Measurements from ENCODE around the gene NTN4.
"Not testable (repeated sequence)": the region's sequence is repeated elsewhere in the genome, so short reads cannot be mapped to it uniquely, and the experiment has no call there.

Gene NTN4

DNA sequence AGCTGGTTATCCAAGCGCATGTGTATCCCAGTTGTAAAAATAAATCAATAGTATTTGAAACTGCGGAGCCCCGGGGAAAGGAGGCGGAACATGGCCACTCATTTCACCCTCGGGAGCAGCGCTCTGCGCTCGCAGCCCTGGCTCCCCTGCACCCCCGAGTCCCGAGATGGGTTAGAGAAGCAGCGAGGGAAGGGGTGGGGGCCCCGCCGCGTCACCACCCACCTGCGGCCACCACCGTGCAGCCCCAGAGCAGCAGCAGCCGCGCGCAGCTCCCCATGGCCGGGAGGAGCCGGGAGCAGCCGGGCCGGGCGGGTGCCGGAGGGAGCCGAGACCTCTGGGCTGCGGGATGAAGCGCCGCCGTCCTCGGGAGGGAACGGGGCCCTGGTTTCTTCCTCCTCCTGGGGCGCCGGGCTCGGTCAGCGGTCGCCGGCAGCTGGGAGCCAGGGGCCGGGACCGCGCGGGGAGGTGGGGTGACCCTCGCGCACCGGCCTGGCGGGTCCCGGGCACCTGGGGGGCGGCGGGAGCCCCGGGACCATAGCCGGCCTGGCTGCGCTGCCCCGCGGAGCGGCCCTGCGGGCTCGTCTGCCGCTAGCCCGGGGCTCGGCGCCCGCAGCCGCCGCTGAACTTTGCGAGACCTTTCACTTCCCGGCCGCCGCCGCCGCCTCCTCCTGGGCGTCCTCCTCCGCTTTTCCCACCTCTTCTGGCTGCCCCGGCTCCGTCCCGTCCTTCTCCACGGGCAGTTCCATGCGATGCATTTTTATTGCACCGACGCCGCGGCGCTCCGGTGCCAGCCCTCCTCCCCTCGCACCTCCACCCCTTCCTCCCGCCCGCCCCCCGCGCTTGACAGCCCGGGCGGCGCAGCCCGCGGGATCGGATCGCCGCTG, at the start of gene NTN4:
NTN4 (minus strand) TSS at position 732 of the 884 bp plus-strand sequence; CDS start at position 277, 455 bp downstream.
- peaks cover 22% of the 10 kb centered on the region for H3K27me3 Mint-ChIP-seq
- peak within 1 kb of the TSS; percentile 93 for H3K4me3 Mint-ChIP-seq

DNA sequence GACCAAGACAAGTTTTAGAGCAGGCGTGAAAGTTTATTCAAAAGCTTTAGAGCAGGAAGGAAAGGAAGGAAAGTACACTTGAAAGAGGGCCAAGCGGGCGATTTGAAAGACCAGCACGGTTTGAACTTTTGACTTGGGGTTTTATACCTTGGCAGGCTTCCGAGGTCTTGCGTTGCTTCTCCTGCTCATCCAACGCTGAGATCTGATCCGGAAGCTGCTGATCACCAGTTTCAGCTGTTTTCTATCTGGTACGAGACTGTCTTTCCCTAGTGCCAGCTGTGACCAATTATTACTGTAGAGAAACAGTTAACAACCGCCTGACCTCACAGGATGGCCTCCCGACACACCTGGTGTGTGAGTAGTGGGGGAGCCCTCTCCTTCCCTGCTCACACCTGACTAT, 47.6 kb upstream of the NTN4 start:
- Mint-ChIP-seq H3K4me3 (no peak overlapping the region), H3K36me3 (no peaks in the 10 kb centered on the region), H3K4me1 (no peaks in the 10 kb centered on the region), H3K27ac (no peak overlapping the region), H3K9me3 (no peaks in the 10 kb centered on the region), H3K27me3 (peaks cover 10% of the 10 kb centered on the region)
- DNase-seq (ENCODE audit: low spot score in 2 of 2): no peak
- ATAC-seq (ENCODE audit: low read depth): no peak

More for the DNA sequence above, at the start of gene NTN4:
- Mint-ChIP-seq H3K4me1 (peaks cover 13% of the 10 kb centered on the region), H3K27ac (peak within 1 kb of the TSS; percentile 50), H3K9me3 (no peaks in the 10 kb centered on the region), H3K36me3 (no peaks in the 10 kb centered on the region)
- DNase-seq (ENCODE audit: low spot score in 2 of 2) (peak in 1 of 2 donors; percentile 44), ATAC-seq (ENCODE audit: low read depth) (peak; percentile 57)

GRCh38 chr12:95837240-95838038, 46.9 kb upstream of the NTN4 start:
- no peak for DNase-seq (ENCODE audit: low spot score in 2 of 2)
- Mint-ChIP-seq H3K9me3 (no peaks in the 10 kb centered on the region), H3K27ac (no peak overlapping the region), H3K4me3 (no peak overlapping the region), H3K4me1 (no peaks in the 10 kb centered on the region), H3K27me3 (peaks cover 11% of the 10 kb centered on the region), H3K36me3 (no peaks in the 10 kb centered on the region)
- no peak for ATAC-seq (ENCODE audit: low read depth)

DNA sequence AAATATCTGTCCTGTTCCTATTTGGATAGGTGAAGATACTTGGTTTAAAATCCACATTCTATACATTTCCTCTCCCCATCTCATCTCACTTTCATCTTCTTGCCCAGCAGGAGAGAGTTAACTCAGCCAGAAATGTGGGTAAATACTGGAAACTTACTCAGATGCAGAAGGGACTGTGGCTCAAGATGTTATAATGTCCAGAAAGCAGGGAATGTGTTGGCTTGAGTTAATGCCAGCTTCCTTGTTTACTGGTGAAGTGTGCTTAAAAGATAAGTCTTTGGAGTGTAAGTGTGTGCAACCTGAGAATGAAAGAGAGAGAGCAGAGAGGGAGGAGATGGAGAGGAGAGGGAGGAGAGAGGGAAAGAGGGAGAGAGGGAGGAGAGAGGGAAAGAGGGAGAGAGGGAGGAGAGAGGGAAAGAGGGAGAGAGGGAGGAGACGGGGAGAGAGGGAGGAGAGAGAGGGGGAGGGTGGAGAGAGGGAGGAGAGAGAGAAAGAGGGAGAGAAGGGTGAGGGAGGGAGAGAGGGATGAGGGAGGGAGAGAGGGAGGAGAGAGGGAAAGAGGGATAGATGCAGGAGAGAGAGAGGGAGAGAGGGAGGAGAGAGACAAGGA, 46.2 kb upstream of the NTN4 start:
- no peaks in the 10 kb centered on the region for H3K4me1 Mint-ChIP-seq
- no peak overlapping the region for H3K27ac Mint-ChIP-seq
- H3K27me3 Mint-ChIP-seq: peaks cover 12% of the 10 kb centered on the region
- H3K36me3 Mint-ChIP-seq: no peaks in the 10 kb centered on the region
- DNase-seq (ENCODE audit: low spot score in 2 of 2): no peak
- no peaks in the 10 kb centered on the region for H3K9me3 Mint-ChIP-seq
- no peak for ATAC-seq (ENCODE audit: low read depth)
- H3K4me3 Mint-ChIP-seq: no peak overlapping the region

DNA sequence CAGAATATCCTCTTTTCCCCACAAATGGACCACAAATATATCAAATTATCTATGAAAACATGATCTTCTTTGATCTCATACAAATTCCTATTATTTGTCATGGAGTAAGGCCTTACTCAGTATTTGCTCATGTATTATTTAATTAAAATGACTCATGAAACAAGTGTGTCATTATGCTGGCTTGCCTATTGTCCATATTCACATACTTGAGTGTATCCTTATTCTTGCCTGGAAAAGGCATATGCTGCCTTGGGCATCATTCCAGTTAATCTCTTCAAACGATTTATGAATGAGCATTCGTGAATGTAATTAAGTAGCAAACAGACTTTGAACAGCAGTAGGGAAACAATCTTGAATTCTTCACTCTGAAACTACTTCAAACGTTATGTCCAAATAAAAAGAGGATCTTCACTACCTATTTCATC, 45.6 kb upstream of the NTN4 start:
- Mint-ChIP-seq H3K27me3 (peaks cover 12% of the 10 kb centered on the region), H3K27ac (no peak overlapping the region), H3K36me3 (no peaks in the 10 kb centered on the region), H3K4me1 (no peaks in the 10 kb centered on the region), H3K9me3 (no peaks in the 10 kb centered on the region), H3K4me3 (no peak overlapping the region)
- no peak for ATAC-seq (ENCODE audit: low read depth)
- DNase-seq (ENCODE audit: low spot score in 2 of 2): no peak

GRCh38 chr12:95834572-95834971, 44.0 kb upstream of the NTN4 start:
- Mint-ChIP-seq H3K27me3 (peaks cover 12% of the 10 kb centered on the region), H3K4me1 (no peaks in the 10 kb centered on the region), H3K36me3 (no peaks in the 10 kb centered on the region), H3K27ac (no peak overlapping the region), H3K4me3 (no peak overlapping the region), H3K9me3 (no peaks in the 10 kb centered on the region)
- DNase-seq (ENCODE audit: low spot score in 2 of 2): no peak
- ATAC-seq (ENCODE audit: low read depth): no peak

DNA sequence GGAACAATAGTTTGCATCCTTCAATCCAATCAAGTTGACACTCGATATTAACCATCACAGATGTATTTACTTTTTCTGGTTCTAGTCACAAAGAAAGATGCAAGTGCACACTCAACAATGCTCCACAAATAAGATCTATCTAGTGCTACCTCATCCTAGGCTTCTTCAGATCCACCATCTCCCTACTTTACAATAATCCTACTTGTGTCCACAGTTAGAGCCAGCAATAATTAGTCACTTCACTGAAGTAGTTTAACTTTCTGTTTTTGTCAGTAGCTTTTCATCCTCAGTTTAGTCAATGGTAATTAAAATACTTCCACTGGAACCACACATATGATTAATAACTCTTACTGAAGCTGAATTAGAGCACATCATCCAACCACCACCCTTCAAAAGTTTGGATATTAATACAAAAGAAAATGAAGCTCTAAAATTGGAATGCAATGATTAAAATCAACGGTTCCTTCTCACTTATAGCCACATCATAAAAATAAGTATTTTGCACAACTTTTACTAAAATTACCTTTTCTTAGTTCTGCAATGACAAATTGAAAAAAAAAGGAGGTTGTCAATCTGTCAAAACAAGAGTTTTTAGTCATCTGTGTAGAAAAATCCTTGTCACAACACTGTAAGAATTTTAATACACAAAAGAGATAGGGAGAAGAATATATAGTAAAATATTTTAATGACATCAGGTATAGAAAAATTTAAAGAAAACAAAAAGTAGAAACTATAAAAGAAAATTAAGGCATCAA, 39.9 kb upstream of the NTN4 start:
- Mint-ChIP-seq H3K4me1 (no peaks in the 10 kb centered on the region), H3K4me3 (no peak overlapping the region), H3K9me3 (peaks cover 2% of the 10 kb centered on the region), H3K36me3 (no peaks in the 10 kb centered on the region), H3K27ac (no peak overlapping the region), H3K27me3 (peaks cover 6% of the 10 kb centered on the region)
- DNase-seq (ENCODE audit: low spot score in 2 of 2) (no peak), ATAC-seq (ENCODE audit: low read depth) (no peak)

DNA sequence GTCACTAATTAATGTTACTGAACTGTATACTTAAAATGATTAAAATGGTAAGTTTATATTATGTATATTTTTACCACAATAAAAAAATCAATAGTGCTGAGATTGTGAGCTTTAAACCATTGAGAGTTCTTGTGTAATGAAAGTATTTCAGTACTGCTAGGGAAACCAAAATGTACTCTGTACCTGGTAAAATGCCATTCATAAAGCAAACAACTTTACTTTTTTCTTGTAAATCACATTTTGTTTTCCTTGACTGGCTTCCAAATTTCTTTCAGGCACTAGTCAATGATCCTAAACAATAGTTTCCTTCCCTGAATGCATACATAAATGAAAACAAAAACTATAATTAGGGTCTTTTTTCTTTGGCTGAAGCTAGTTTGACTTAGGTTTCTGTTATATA, 38.8 kb upstream of the NTN4 start:
- Mint-ChIP-seq H3K4me3 (no peak overlapping the region), H3K27ac (no peak overlapping the region), H3K4me1 (no peaks in the 10 kb centered on the region), H3K27me3 (peaks cover 8% of the 10 kb centered on the region), H3K9me3 (peaks cover 2% of the 10 kb centered on the region), H3K36me3 (no peaks in the 10 kb centered on the region)
- DNase-seq (ENCODE audit: low spot score in 2 of 2) (no peak), ATAC-seq (ENCODE audit: low read depth) (no peak)

- Mint-ChIP-seq H3K4me1 (no peaks in the 10 kb centered on the region), H3K27me3 (peaks cover 4% of the 10 kb centered on the region), H3K9me3 (no peaks in the 10 kb centered on the region), H3K27ac (no peak overlapping the region), H3K4me3 (no peak overlapping the region), H3K36me3 (no peaks in the 10 kb centered on the region)
- ATAC-seq (ENCODE audit: low read depth) (no peak), DNase-seq (ENCODE audit: low spot score in 2 of 2) (no peak)
Measured at GRCh38 chr12:95820096-95820703, 29.6 kb upstream of the NTN4 start.

- Mint-ChIP-seq H3K27ac (no peak overlapping the region), H3K4me3 (no peak overlapping the region), H3K9me3 (no peaks in the 10 kb centered on the region), H3K36me3 (no peaks in the 10 kb centered on the region), H3K27me3 (peaks cover 3% of the 10 kb centered on the region), H3K4me1 (no peaks in the 10 kb centered on the region)
- DNase-seq (ENCODE audit: low spot score in 2 of 2) (no peak), ATAC-seq (ENCODE audit: low read depth) (no peak)
Measured at GRCh38 chr12:95815632-95816212, 25.2 kb upstream of the NTN4 start.

DNA sequence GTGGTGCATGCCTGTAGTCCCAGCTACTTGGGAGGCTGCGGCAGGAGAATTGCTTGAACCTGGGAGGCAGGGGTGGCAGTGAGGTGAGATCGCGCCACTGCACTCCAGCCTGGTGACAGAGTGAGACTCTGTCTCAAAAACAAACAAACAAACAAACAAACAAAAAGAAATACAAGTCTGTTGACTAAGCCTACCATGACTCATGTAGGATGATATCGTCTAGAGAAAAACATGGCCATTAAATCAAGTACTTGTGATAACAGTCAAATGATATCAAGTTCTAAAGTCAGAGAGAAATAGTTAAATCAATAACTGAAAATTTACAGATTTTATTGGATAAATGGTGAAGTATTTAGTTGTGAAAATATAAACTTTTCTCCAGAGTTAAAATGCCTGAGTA, 21.6 kb upstream of the NTN4 start:
- not testable (repeated sequence) for H3K27ac Mint-ChIP-seq; ATAC-seq (ENCODE audit: low read depth); DNase-seq (ENCODE audit: low spot score in 2 of 2); H3K4me3 Mint-ChIP-seq; H3K4me1 Mint-ChIP-seq; H3K36me3 Mint-ChIP-seq; H3K27me3 Mint-ChIP-seq; H3K9me3 Mint-ChIP-seq

DNA sequence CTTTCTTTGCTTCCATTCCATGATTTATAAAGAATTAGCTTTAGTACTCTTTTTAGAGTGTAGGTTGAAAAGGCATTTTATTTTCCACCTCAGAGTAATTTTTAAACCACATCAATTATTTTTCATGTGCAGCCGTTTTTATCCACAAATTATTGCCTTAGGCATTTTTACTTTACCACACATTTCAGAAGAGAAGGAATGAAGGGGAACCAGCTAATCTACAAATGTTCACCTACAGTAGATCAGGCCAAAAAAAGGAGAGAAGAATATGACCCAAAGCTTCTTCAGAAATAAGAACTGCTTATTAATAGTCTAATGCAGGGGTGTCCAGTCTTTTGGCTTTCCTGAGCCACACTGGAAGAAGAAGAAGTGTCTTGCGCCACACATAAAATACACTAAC, 19.8 kb upstream of the NTN4 start:
- DNase-seq (ENCODE audit: low spot score in 2 of 2) (no peak), ATAC-seq (ENCODE audit: low read depth) (no peak)
- no peaks in the 10 kb centered on the region for H3K36me3 Mint-ChIP-seq
- no peaks in the 10 kb centered on the region for H3K4me1 Mint-ChIP-seq
- no peaks in the 10 kb centered on the region for H3K9me3 Mint-ChIP-seq
- H3K4me3 Mint-ChIP-seq: no peak overlapping the region
- no peak overlapping the region for H3K27ac Mint-ChIP-seq
- H3K27me3 Mint-ChIP-seq: peaks cover 7% of the 10 kb centered on the region

Measured in memory B cell (primary cell).